RWPE2 (cell line): ENCODE results near the gene KAZN.

Experiments used
- ATAC-seq: fragments of 200-7000 bp; cut with Tn5 transposase; 3 replicates; pipeline ENCODE4 v1.9.1; 2021; ENCODE audit warnings: low read depth
- DNase-seq: peaks from one replicate; pipeline ENCODE4 v3.0.0-alpha.2; 2020; ENCODE audit warnings: low spot score
- H3K27ac ChIP-seq: fragments of 450-650 bp; 2 replicates; pipeline ENCODE4 v1.5.1; 2017; ENCODE audit warnings: mild to moderate bottlenecking; ENCODE audit not compliant: poor library complexity, severe bottlenecking
- H3K27me3 ChIP-seq: fragments of 250-450 bp; sonication (Bioruptor Pico); 2 replicates; pipeline ENCODE4 v1.5.1; 2021; ENCODE audit warnings: mild to moderate bottlenecking, moderate library complexity; ENCODE audit not compliant: insufficient read depth, poor library complexity, severe bottlenecking
- H3K36me3 ChIP-seq: fragments of 250-450 bp; sonication (Bioruptor Pico); 2 replicates; pipeline ENCODE4 v1.5.1; 2020; ENCODE audit warnings: low read depth, mild to moderate bottlenecking, moderate library complexity
- H3K4me1 ChIP-seq: fragments of 250-450 bp; sonication (Bioruptor Pico); 2 replicates; pipeline ENCODE4 v1.5.1; 2021; ENCODE audit warnings: mild to moderate bottlenecking, moderate library complexity; ENCODE audit not compliant: insufficient read depth, poor library complexity, severe bottlenecking
- H3K4me3 ChIP-seq: fragments of 250-450 bp; sonication (Bioruptor Pico); 2 replicates; pipeline ENCODE4 v1.5.1; 2021; ENCODE audit warnings: mild to moderate bottlenecking, moderate library complexity; ENCODE audit not compliant: severe bottlenecking
- H3K9me3 ChIP-seq: fragments of 250-450 bp; sonication (Bioruptor Pico); 2 replicates; pipeline ENCODE4 v1.5.1; 2021; ENCODE audit warnings: mild to moderate bottlenecking, moderate library complexity; ENCODE audit not compliant: severe bottlenecking
- CTCF ChIP-seq: fragments of 450-650 bp; IDR thresholded peaks from one replicate; pipeline ENCODE4 v1.5.1; 2017; ENCODE audit warnings: mild to moderate bottlenecking, moderate library complexity; ENCODE audit not compliant: poor library complexity, severe bottlenecking

KAZN gene

GRCh38 chr1:14567903-14568302, 30.6 kb upstream of the KAZN start:
- no peaks in the 10 kb centered on the region for H3K9me3 ChIP-seq
- no peaks in the 10 kb centered on the region for H3K27me3 ChIP-seq
- H3K36me3 ChIP-seq = no peaks in the 10 kb centered on the region
- DNase-seq = no peak
- no peak overlapping the region for H3K27ac ChIP-seq
- H3K4me1 ChIP-seq = no peaks in the 10 kb centered on the region
- ATAC-seq = no peak
- H3K4me3 ChIP-seq = no peak overlapping the region
- no peak for TF ChIP-seq CTCF

GRCh38 chr1:14568716-14569355, 29.6 kb upstream of the KAZN start:
- Histone ChIP-seq H3K9me3 (no peaks in the 10 kb centered on the region), H3K4me3 (no peak overlapping the region), H3K27me3 (no peaks in the 10 kb centered on the region), H3K4me1 (no peaks in the 10 kb centered on the region), H3K36me3 (no peaks in the 10 kb centered on the region), H3K27ac (no peak overlapping the region)
- ATAC-seq (no peak), DNase-seq (no peak)
- no peak for TF ChIP-seq CTCF

GRCh38 chr1:14570514-14570913, 28.0 kb upstream of the KAZN start:
- Histone ChIP-seq H3K36me3 (no peaks in the 10 kb centered on the region), H3K9me3 (no peaks in the 10 kb centered on the region), H3K4me1 (no peaks in the 10 kb centered on the region), H3K27me3 (no peaks in the 10 kb centered on the region), H3K27ac (no peak overlapping the region), H3K4me3 (no peak overlapping the region)
- no peak for DNase-seq
- no peak for TF ChIP-seq CTCF
- ATAC-seq = no peak; the same call in 2 of the 3 replicates

- ATAC-seq (no peak), DNase-seq (no peak)
- Histone ChIP-seq H3K36me3 (no peaks in the 10 kb centered on the region), H3K27ac (no peak overlapping the region), H3K9me3 (no peaks in the 10 kb centered on the region), H3K27me3 (no peaks in the 10 kb centered on the region), H3K4me3 (no peak overlapping the region), H3K4me1 (no peaks in the 10 kb centered on the region)
- peak; percentile 29 for TF ChIP-seq CTCF
Measured at GRCh38 chr1:14571810-14572767, 26.4 kb upstream of the KAZN start.
